ENCODE data around the gene SFTPD.
"Not testable (repeated sequence)": the region's sequence is repeated elsewhere in the genome, so short reads cannot be mapped to it uniquely, and the experiment has no call there.

Gene SFTPD

DNA sequence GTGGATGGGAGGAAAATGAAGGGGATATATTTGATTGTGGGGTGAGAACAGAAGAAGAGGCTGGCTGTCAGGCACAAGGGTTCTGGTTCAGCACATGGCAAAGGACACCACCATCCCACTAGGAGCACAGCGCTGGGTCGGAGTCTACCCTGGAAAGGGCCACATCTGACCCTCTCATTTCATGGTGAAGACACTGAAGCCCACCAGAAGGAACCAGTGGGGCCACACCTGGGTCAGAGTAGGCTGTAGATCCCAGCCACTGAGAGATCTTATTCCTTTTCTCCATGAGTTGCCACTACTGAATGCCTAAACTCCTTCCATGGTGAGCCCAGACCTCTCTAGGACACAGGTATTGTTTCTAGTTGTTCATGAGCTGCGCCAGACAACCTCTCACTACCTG, 25.8 kb downstream of the SFTPD start:
- Histone ChIP-seq H3K79me2 (ENCODE audit: control insufficient read depth, insufficient read depth, low read length, poor library complexity) (no peaks in the 10 kb centered on the region), H3K4ac (ENCODE audit: low read depth, low read length) (no peak overlapping the region), H3K36me3 (ENCODE audit: control insufficient read depth in 1 of 2, insufficient read depth in 2 of 2, low read length in 2 of 2) (no peaks in the 10 kb centered on the region), H2AK5ac (ENCODE audit: low read length) (no peak overlapping the region), H3K27me3 (ENCODE audit: insufficient read depth, low read length) (no peaks in the 10 kb centered on the region), H4K12ac (ENCODE audit: low read depth, low read length) (no peak overlapping the region), H3K4me1 (ENCODE audit: control insufficient read depth in 1 of 2, insufficient read depth in 2 of 2, low read length in 2 of 2) (no peaks in the 10 kb centered on the region), H3K9ac (ENCODE audit: low read length) (no peak overlapping the region), H3K23ac (ENCODE audit: low read length) (no peak overlapping the region), H3K14ac (ENCODE audit: low read length) (no peak overlapping the region), H2BK5ac (ENCODE audit: low read depth, low read length, poor library complexity) (no peak overlapping the region), H3K18ac (ENCODE audit: low read length) (no peak overlapping the region), H3K27ac (ENCODE audit: low read depth, low read length) (no peak overlapping the region), H4K8ac (ENCODE audit: low read depth, low read length) (no peak overlapping the region), H2BK120ac (ENCODE audit: insufficient read depth, low read length, poor library complexity) (no peak overlapping the region), H3K79me1 (ENCODE audit: low read length) (no peaks in the 10 kb centered on the region), H3K9me3 (ENCODE audit: insufficient read depth, low read depth, low read length) (peaks cover 6% of the 10 kb centered on the region), H4K91ac (ENCODE audit: low read depth, low read length) (no peak overlapping the region), H2BK12ac (ENCODE audit: low read length) (no peak overlapping the region), H2AFZ (ENCODE audit: insufficient read depth, low read length, poor library complexity) (no peak overlapping the region), H3K4me2 (ENCODE audit: low read length) (no peak overlapping the region), H3K4me3 (ENCODE audit: low read depth, low read length) (no peak overlapping the region)
- WGBS (ENCODE audit: extremely low coverage, insufficient coverage, insufficient read length), result no CpG with 5 or more reads among the region's 3 CpGs
- no peak for DNase-seq

DNA sequence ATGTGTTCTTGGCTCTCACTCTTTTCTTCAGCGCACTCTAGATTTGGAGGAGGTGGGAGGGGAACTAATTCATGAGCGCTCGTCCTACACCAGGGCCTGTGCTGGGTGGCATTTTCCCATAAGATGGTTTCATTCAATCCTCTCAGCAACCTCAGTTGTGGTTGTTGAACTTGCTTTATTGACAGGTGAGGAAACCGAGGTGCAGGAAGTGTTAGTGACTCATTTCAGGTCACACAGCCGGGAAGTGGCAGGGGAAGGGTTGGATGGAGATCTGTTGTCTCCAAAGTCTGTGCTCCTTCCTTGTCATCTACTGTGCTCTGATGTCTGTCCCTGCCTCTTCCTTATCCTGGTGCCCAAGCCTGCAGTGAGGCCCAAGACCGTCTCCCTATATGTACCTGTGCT, 26.9 kb downstream of the SFTPD start:
- not testable (repeated sequence) for H3K27me3 ChIP-seq (ENCODE audit: insufficient read depth, low read length); H3K9ac ChIP-seq (ENCODE audit: low read length); H2BK120ac ChIP-seq (ENCODE audit: insufficient read depth, low read length, poor library complexity); H4K91ac ChIP-seq (ENCODE audit: low read depth, low read length); H3K14ac ChIP-seq (ENCODE audit: low read length); H2BK5ac ChIP-seq (ENCODE audit: low read depth, low read length, poor library complexity); H2BK12ac ChIP-seq (ENCODE audit: low read length); H2AFZ ChIP-seq (ENCODE audit: insufficient read depth, low read length, poor library complexity); H3K23ac ChIP-seq (ENCODE audit: low read length); H2AK5ac ChIP-seq (ENCODE audit: low read length); H3K9me3 ChIP-seq (ENCODE audit: insufficient read depth, low read depth, low read length); H4K8ac ChIP-seq (ENCODE audit: low read depth, low read length); H3K36me3 ChIP-seq (ENCODE audit: control insufficient read depth in 1 of 2, insufficient read depth in 2 of 2, low read length in 2 of 2); H3K4ac ChIP-seq (ENCODE audit: low read depth, low read length); H3K4me2 ChIP-seq (ENCODE audit: low read length); H3K4me3 ChIP-seq (ENCODE audit: low read depth, low read length); H3K27ac ChIP-seq (ENCODE audit: low read depth, low read length); H4K12ac ChIP-seq (ENCODE audit: low read depth, low read length); H3K4me1 ChIP-seq (ENCODE audit: control insufficient read depth in 1 of 2, insufficient read depth in 2 of 2, low read length in 2 of 2); H3K18ac ChIP-seq (ENCODE audit: low read length); H3K79me1 ChIP-seq (ENCODE audit: low read length); H3K79me2 ChIP-seq (ENCODE audit: control insufficient read depth, insufficient read depth, low read length, poor library complexity); DNase-seq
- WGBS (ENCODE audit: extremely low coverage, insufficient coverage, insufficient read length), result no CpG with 5 or more reads among the region's 6 CpGs

DNA sequence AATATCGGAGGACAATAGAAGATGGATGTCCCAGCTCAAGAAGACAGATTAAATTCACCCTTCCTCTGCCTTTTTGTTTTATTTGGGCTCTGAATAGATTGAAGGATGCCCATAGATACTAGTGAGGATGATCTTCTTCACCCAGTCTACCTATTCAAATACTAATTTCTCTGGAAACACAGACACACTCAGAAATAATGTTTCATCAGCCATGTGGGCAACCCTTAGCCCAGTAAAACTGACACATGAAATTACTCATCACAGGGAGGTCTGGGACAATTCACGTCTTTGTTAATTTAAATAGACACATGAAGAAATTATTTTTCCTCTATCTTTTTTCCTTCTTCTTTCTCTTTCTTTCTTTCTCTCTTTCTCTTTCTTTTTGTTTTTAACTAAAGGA, 33.1 kb downstream of the SFTPD start:
- DNase-seq, result peak; percentile 12 to 52
- not testable (repeated sequence) for H2BK12ac ChIP-seq (ENCODE audit: low read length); H2BK5ac ChIP-seq (ENCODE audit: low read depth, low read length, poor library complexity); H3K27me3 ChIP-seq (ENCODE audit: insufficient read depth, low read length); H3K4me2 ChIP-seq (ENCODE audit: low read length); H3K14ac ChIP-seq (ENCODE audit: low read length); H3K23ac ChIP-seq (ENCODE audit: low read length); H3K36me3 ChIP-seq (ENCODE audit: control insufficient read depth in 1 of 2, insufficient read depth in 2 of 2, low read length in 2 of 2); H2BK120ac ChIP-seq (ENCODE audit: insufficient read depth, low read length, poor library complexity); H4K8ac ChIP-seq (ENCODE audit: low read depth, low read length); H3K4ac ChIP-seq (ENCODE audit: low read depth, low read length); H3K9me3 ChIP-seq (ENCODE audit: insufficient read depth, low read depth, low read length); H3K4me1 ChIP-seq (ENCODE audit: control insufficient read depth in 1 of 2, insufficient read depth in 2 of 2, low read length in 2 of 2); H2AK5ac ChIP-seq (ENCODE audit: low read length); H4K12ac ChIP-seq (ENCODE audit: low read depth, low read length); H2AFZ ChIP-seq (ENCODE audit: insufficient read depth, low read length, poor library complexity); H3K79me2 ChIP-seq (ENCODE audit: control insufficient read depth, insufficient read depth, low read length, poor library complexity); H3K27ac ChIP-seq (ENCODE audit: low read depth, low read length); H3K4me3 ChIP-seq (ENCODE audit: low read depth, low read length); H4K91ac ChIP-seq (ENCODE audit: low read depth, low read length); H3K79me1 ChIP-seq (ENCODE audit: low read length); H3K18ac ChIP-seq (ENCODE audit: low read length); H3K9ac ChIP-seq (ENCODE audit: low read length)
- no CpG with 5 or more reads among the region's 2 CpGs for WGBS (ENCODE audit: extremely low coverage, insufficient coverage, insufficient read length)

DNA sequence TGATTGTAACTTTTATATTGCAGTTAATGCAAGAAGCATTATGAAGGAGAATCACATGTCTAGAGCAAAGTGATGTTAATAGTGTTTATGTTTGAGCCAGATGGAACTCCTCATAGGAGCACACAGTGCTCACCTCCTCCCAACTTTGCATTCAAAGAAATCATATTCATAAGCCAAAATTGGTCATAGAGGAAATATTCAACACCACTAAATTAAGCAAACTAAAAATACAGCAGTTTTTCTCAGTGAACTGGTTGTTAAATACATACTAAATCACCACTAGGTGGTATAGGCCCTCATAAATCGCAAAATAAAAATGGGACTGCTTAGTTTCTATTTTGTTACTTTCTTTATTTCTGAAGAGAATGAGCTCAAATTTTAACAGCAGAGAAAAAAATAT, 34.4 kb downstream of the SFTPD start:
- H3K79me2 ChIP-seq (ENCODE audit: control insufficient read depth, insufficient read depth, low read length, poor library complexity); H3K27ac ChIP-seq (ENCODE audit: low read depth, low read length); H3K4me1 ChIP-seq (ENCODE audit: control insufficient read depth in 1 of 2, insufficient read depth in 2 of 2, low read length in 2 of 2); H4K12ac ChIP-seq (ENCODE audit: low read depth, low read length); H3K27me3 ChIP-seq (ENCODE audit: insufficient read depth, low read length); H4K91ac ChIP-seq (ENCODE audit: low read depth, low read length); H3K23ac ChIP-seq (ENCODE audit: low read length); H3K4ac ChIP-seq (ENCODE audit: low read depth, low read length); H3K9ac ChIP-seq (ENCODE audit: low read length); H2AK5ac ChIP-seq (ENCODE audit: low read length); H4K8ac ChIP-seq (ENCODE audit: low read depth, low read length); H2BK12ac ChIP-seq (ENCODE audit: low read length); H3K79me1 ChIP-seq (ENCODE audit: low read length); H2BK5ac ChIP-seq (ENCODE audit: low read depth, low read length, poor library complexity); H2AFZ ChIP-seq (ENCODE audit: insufficient read depth, low read length, poor library complexity); H2BK120ac ChIP-seq (ENCODE audit: insufficient read depth, low read length, poor library complexity); H3K18ac ChIP-seq (ENCODE audit: low read length); H3K14ac ChIP-seq (ENCODE audit: low read length); H3K9me3 ChIP-seq (ENCODE audit: insufficient read depth, low read depth, low read length); H3K36me3 ChIP-seq (ENCODE audit: control insufficient read depth in 1 of 2, insufficient read depth in 2 of 2, low read length in 2 of 2); H3K4me3 ChIP-seq (ENCODE audit: low read depth, low read length); H3K4me2 ChIP-seq (ENCODE audit: low read length): not testable (repeated sequence)
- peak in 1 of 2 donors; percentile 15 for DNase-seq
- WGBS (ENCODE audit: extremely low coverage, insufficient coverage, insufficient read length), result no CpG with 5 or more reads among the region's 1 CpG

All from trophoblast cell (in vitro differentiated cells and primary cell).